ENCODE measurements around the gene CRB1. TPM values are rescaled to one million over a fixed set of nuclear protein-coding genes. Genes with fewer than 3 reads are reported as not detected.

The CRB1 gene
- polyA plus RNA-seq, 3 donors, result not detected

DNA sequence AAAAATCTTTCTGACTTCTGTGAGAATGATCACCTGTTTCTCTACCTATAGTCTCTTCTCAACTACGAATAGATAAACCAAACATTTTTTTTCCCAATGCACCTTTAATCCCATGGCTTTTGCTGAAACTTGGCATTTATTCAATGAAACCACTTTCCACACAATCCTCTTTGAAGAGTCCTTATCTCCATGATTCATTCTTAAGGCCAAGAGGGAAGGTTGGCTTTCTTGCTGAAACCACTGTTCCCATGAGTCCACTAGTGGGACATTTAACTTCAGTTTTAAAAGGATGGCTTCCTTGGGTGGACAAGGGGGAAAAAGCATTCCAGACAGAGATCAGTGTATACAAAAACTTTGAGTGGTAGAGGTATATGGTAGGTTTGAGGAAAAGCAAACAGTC, 73.6 kb downstream of the CRB1 start:
- Histone ChIP-seq H3K27me3 (ENCODE audit: control insufficient read depth in 2 of 2, insufficient read depth in 2 of 2, low read length in 2 of 2) (no peaks in the 10 kb centered on the region), H4K20me1 (ENCODE audit: insufficient read depth, low read length) (no peaks in the 10 kb centered on the region), H3K9me3 (replicated peaks in 1 of 2; ENCODE audit: control insufficient read depth in 1 of 2, insufficient read depth in 1 of 2, low read length in 2 of 2) (no peaks in the 10 kb centered on the region), H2AFZ (ENCODE audit: insufficient read depth, low read depth, low read length, poor library complexity, severe bottlenecking) (no peak overlapping the region), H3K9ac (ENCODE audit: insufficient read depth, low read length, poor library complexity, severe bottlenecking) (no peak overlapping the region), H3K4me1 (ENCODE audit: control insufficient read depth in 1 of 2, insufficient read depth in 2 of 2, low read length in 2 of 2) (no peaks in the 10 kb centered on the region), H3K4me3 (replicated peaks in 1 of 3; ENCODE audit: low read depth in 2 of 3, low read length in 3 of 3) (no peak overlapping the region), H3K79me2 (ENCODE audit: insufficient read depth, low read length) (no peaks in the 10 kb centered on the region), H3K4me2 (replicated peaks; ENCODE audit: extremely low read depth, low read length, poor library complexity, severe bottlenecking) (no peak overlapping the region), H3K27ac (ENCODE audit: low read depth in 1 of 2, low read length in 2 of 2) (no peak overlapping the region), H3K36me3 (replicated peaks in 1 of 2; ENCODE audit: control insufficient read depth in 1 of 2, insufficient read depth in 2 of 2, low read length in 2 of 2) (no peaks in the 10 kb centered on the region)
- Mint-ChIP-seq H3K4me3 (no peak overlapping the region), H3K27ac (no peak overlapping the region), H3K27me3 (ENCODE audit: low read depth in 3 of 3) (peaks cover 0 to 2% (median under 1%) of the 10 kb centered on the region in 3 donors), H3K4me1 (peaks cover 4% of the 10 kb centered on the region), H3K36me3 (no peaks in the 10 kb centered on the region), H3K9me3 (peaks cover 0 to 2% (median 0%) of the 10 kb centered on the region in 7 donors)
- DNase-seq, result no peak
- 100% methylated on average over 1 of the region's 1 CpG for WGBS (ENCODE audit: insufficient coverage)
- TF ChIP-seq, protein P1, sequence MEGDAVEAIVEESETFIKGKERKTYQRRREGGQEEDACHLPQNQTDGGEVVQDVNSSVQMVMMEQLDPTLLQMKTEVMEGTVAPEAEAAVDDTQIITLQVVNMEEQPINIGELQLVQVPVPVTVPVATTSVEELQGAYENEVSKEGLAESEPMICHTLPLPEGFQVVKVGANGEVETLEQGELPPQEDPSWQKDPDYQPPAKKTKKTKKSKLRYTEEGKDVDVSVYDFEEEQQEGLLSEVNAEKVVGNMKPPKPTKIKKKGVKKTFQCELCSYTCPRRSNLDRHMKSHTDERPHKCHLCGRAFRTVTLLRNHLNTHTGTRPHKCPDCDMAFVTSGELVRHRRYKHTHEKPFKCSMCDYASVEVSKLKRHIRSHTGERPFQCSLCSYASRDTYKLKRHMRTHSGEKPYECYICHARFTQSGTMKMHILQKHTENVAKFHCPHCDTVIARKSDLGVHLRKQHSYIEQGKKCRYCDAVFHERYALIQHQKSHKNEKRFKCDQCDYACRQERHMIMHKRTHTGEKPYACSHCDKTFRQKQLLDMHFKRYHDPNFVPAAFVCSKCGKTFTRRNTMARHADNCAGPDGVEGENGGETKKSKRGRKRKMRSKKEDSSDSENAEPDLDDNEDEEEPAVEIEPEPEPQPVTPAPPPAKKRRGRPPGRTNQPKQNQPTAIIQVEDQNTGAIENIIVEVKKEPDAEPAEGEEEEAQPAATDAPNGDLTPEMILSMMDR (IDR thresholded peaks at IDR 0.05), result no peak
- intact Hi-C loops (cut with micrococcal nuclease), result no loop called here

DNA sequence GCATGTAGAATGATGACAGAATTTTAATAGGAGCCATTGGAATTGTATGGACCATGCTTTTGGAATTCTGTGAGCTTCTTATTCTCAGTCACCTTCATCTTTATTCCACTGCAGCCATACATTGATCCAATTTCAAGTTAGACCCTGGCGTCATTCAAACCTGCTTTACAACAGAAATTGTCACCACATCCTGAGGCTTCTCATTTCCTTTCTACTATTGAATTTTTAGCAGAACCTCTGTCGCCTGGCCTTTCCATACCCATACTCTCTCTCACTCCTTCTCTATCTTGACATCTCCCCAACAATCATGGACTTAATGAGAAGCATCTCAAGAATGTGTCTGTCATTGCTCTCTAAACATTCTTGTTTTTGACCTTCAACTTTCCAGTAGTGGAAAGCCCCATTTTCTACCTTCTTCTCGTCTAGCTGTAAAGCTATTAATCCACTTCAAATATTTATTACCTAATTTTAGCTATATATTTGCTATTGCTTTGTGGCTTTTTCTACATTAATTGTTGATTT, 74.1 kb downstream of the CRB1 start:
- Mint-ChIP-seq H3K27me3 (ENCODE audit: low read depth in 3 of 3) (peaks cover 0 to 2% (median 0%) of the 10 kb centered on the region in 3 donors), H3K4me3 (no peak overlapping the region), H3K36me3 (no peaks in the 10 kb centered on the region), H3K9me3 (peaks cover 0 to 2% (median 0%) of the 10 kb centered on the region in 7 donors), H3K4me1 (peaks cover 4% of the 10 kb centered on the region), H3K27ac (no peak overlapping the region)
- H3K4me2 ChIP-seq (replicated peaks; ENCODE audit: extremely low read depth, low read length, poor library complexity, severe bottlenecking), result no peak overlapping the region
- H3K27me3 ChIP-seq (ENCODE audit: control insufficient read depth in 2 of 2, insufficient read depth in 2 of 2, low read length in 2 of 2), result no peaks in the 10 kb centered on the region
- no peak for DNase-seq
- no peak overlapping the region for H3K9ac ChIP-seq (ENCODE audit: insufficient read depth, low read length, poor library complexity, severe bottlenecking)
- no peak overlapping the region for H2AFZ ChIP-seq (ENCODE audit: insufficient read depth, low read depth, low read length, poor library complexity, severe bottlenecking)
- H3K4me1 ChIP-seq (ENCODE audit: control insufficient read depth in 1 of 2, insufficient read depth in 2 of 2, low read length in 2 of 2), result no peaks in the 10 kb centered on the region
- intact Hi-C loops (cut with micrococcal nuclease), result no loop called here
- H3K4me3 ChIP-seq (replicated peaks in 1 of 3; ENCODE audit: low read depth in 2 of 3, low read length in 3 of 3), result no peak overlapping the region
- TF ChIP-seq, protein P1 (IDR thresholded peaks at IDR 0.05), result no peak
- no peak overlapping the region for H3K27ac ChIP-seq (ENCODE audit: low read depth in 1 of 2, low read length in 2 of 2)
- H3K79me2 ChIP-seq (ENCODE audit: insufficient read depth, low read length), result no peaks in the 10 kb centered on the region
- WGBS (ENCODE audit: insufficient coverage), result 2% methylated on average over 2 of the region's 3 CpGs
- no peaks in the 10 kb centered on the region for H3K36me3 ChIP-seq (replicated peaks in 1 of 2; ENCODE audit: control insufficient read depth in 1 of 2, insufficient read depth in 2 of 2, low read length in 2 of 2)
- H3K9me3 ChIP-seq (replicated peaks in 1 of 2; ENCODE audit: control insufficient read depth in 1 of 2, insufficient read depth in 1 of 2, low read length in 2 of 2), result no peaks in the 10 kb centered on the region
- H4K20me1 ChIP-seq (ENCODE audit: insufficient read depth, low read length), result no peaks in the 10 kb centered on the region

Data from CD14-positive monocyte (primary cell).